Loucy (cell line): ENCODE measurements around the gene UNC93A.
"Not testable (repeated sequence)": the region's sequence is repeated elsewhere in the genome, so short reads cannot be mapped to it uniquely, and the experiment has no call there.

Experiments
- H2AFZ ChIP-seq: fragments of 200-600 bp; sonication (generic); 2 replicates; pipeline ENCODE4 v1.6.0; 2016; ENCODE audit warnings: antibody characterized with exemption, mild to moderate bottlenecking, low read length, moderate library complexity
- H3F3A ChIP-seq: fragments of 200-600 bp; 2 replicates; pipeline ENCODE4 v1.6.0; 2016; ENCODE audit warnings: antibody characterized with exemption, low read depth, mild to moderate bottlenecking
- H3K27me3 ChIP-seq: fragments of 200-600 bp; sonication (generic); 2 replicates; pipeline ENCODE4 v1.6.1; 2014; ENCODE audit warnings: low read length, mild to moderate bottlenecking; ENCODE audit not compliant: insufficient read depth, poor library complexity, severe bottlenecking
- H3K36me3 ChIP-seq: fragments of 200-600 bp; sonication (generic); 2 replicates; pipeline ENCODE4 v1.6.1; 2016; ENCODE audit warnings: low read length; ENCODE audit not compliant: insufficient read depth
- H3K4me1 ChIP-seq: fragments of 200-600 bp; sonication (generic); 2 replicates; pipeline ENCODE4 v1.5.1; 2014; ENCODE audit warnings: low read length, mild to moderate bottlenecking; ENCODE audit not compliant: insufficient read depth, poor library complexity, severe bottlenecking
- H3K4me2 ChIP-seq: fragments of 200-600 bp; sonication (generic); 2 replicates; pipeline ENCODE4 v1.6.0; 2014; ENCODE audit warnings: antibody characterized with exemption, low read length, low read depth, mild to moderate bottlenecking; ENCODE audit not compliant: poor library complexity, severe bottlenecking
- H3K4me3 ChIP-seq: fragments of 200-600 bp; sonication (generic); 2 replicates; pipeline ENCODE4 v1.5.1; 2014; ENCODE audit warnings: low read length, mild to moderate bottlenecking, mixed read lengths; ENCODE audit not compliant: poor library complexity, severe bottlenecking
- H3K79me2 ChIP-seq: fragments of 200-600 bp; sonication (generic); 2 replicates; pipeline ENCODE4 v1.6.1; 2014; ENCODE audit warnings: low read length; ENCODE audit not compliant: insufficient read depth
- H3K9ac ChIP-seq: fragments of 200-600 bp; sonication (generic); 2 replicates; pipeline ENCODE4 v1.6.0; 2014; ENCODE audit warnings: mild to moderate bottlenecking, low read depth, low read length, moderate library complexity; ENCODE audit not compliant: poor library complexity, severe bottlenecking
- H3K9me2 ChIP-seq: fragments of 200-600 bp; sonication (generic); replicated peaks from 2 replicates; pipeline ENCODE4 v1.6.1; 2016; ENCODE audit warnings: low read depth, low read length, mixed read lengths
- H3K9me3 ChIP-seq: fragments of 200-600 bp; sonication (generic); 2 replicates; pipeline ENCODE4 v1.6.1; 2014; ENCODE audit warnings: mild to moderate bottlenecking, antibody characterized with exemption, low read length, low read depth; ENCODE audit not compliant: insufficient read depth
- H4K20me1 ChIP-seq: fragments of 200-600 bp; sonication (generic); 2 replicates; pipeline ENCODE4 v1.6.0; 2014; ENCODE audit warnings: antibody characterized with exemption, low read length, mild to moderate bottlenecking; ENCODE audit not compliant: insufficient read depth, poor library complexity, severe bottlenecking
- CTCF ChIP-seq: fragments of 200-600 bp; sonication (generic); conservative IDR thresholded peaks from 2 replicates; pipeline ENCODE4 v1.5.1; 2014; ENCODE audit warnings: mild to moderate bottlenecking, antibody characterized with exemption, low read length
- EZH2phosphoT487 ChIP-seq: fragments of 200-600 bp; IDR thresholded peaks from 2 replicates; pipeline ENCODE4 v1.6.1; 2018; ENCODE audit warnings: antibody characterized with exemption, mild to moderate bottlenecking, moderate library complexity, borderline replicate concordance

UNC93A gene

GRCh38 chr6:167276772-167277533 lies 14.2 kb upstream of the UNC93A start:
- Histone ChIP-seq H3K27me3 (no peaks in the 10 kb centered on the region), H3K36me3 (no peaks in the 10 kb centered on the region), H3K9me3 (no peaks in the 10 kb centered on the region), H3K79me2 (no peaks in the 10 kb centered on the region), H3K4me3 (no peak overlapping the region), H3F3A (no peaks in the 10 kb centered on the region), H3K4me1 (no peaks in the 10 kb centered on the region), H3K9me2 (no peaks in the 10 kb centered on the region), H2AFZ (no peak overlapping the region), H3K9ac (no peak overlapping the region), H4K20me1 (no peaks in the 10 kb centered on the region), H3K4me2 (no peak overlapping the region)
- no peak for TF ChIP-seq CTCF
- no peak for TF ChIP-seq EZH2phosphoT487

GRCh38 chr6:167278173-167278940 lies 12.8 kb upstream of the UNC93A start:
- H3K9ac ChIP-seq, H3K36me3 ChIP-seq: not testable (repeated sequence)

GRCh38 chr6:167279766-167280446 lies 11.2 kb upstream of the UNC93A start:
- no peak overlapping the region for H3K9ac ChIP-seq
- TF ChIP-seq EZH2phosphoT487 = no peak
- no peak for TF ChIP-seq CTCF
- no peaks in the 10 kb centered on the region for H3K36me3 ChIP-seq
- no peaks in the 10 kb centered on the region for H3K9me2 ChIP-seq
- no peaks in the 10 kb centered on the region for H3K9me3 ChIP-seq
- H4K20me1 ChIP-seq = no peaks in the 10 kb centered on the region
- H3K79me2 ChIP-seq = no peaks in the 10 kb centered on the region
- H3K4me2 ChIP-seq = no peak overlapping the region
- no peaks in the 10 kb centered on the region for H3K27me3 ChIP-seq
- no peaks in the 10 kb centered on the region for H3K4me1 ChIP-seq
- no peak overlapping the region for H2AFZ ChIP-seq
- H3F3A ChIP-seq = no peaks in the 10 kb centered on the region
- no peak overlapping the region for H3K4me3 ChIP-seq

More at GRCh38 chr6:167278173-167278940, 12.8 kb upstream of the UNC93A start:
- H3K9me2 ChIP-seq, H3F3A ChIP-seq, H3K4me1 ChIP-seq, H3K27me3 ChIP-seq, H2AFZ ChIP-seq, H3K4me2 ChIP-seq, H3K4me3 ChIP-seq, H3K79me2 ChIP-seq, H3K9me3 ChIP-seq, H4K20me1 ChIP-seq: not testable (repeated sequence)

- not testable (repeated sequence) for H3K9me2 ChIP-seq, H3F3A ChIP-seq, H3K4me1 ChIP-seq, H4K20me1 ChIP-seq, H3K9me3 ChIP-seq, H3K27me3 ChIP-seq, H2AFZ ChIP-seq, H3K9ac ChIP-seq, H3K4me3 ChIP-seq, H3K4me2 ChIP-seq, H3K79me2 ChIP-seq, H3K36me3 ChIP-seq
Observed at GRCh38 chr6:167280466-167280865, 10.6 kb upstream of the UNC93A start.
